Breast epithelium (tissue), 4 donors: ENCODE results near the gene CREBZF. TPM values are rescaled to one million over a fixed set of nuclear protein-coding genes. Genes with fewer than 3 reads are reported as not detected.
"Not testable (repeated sequence)": the region's sequence is repeated elsewhere in the genome, so short reads cannot be mapped to it uniquely, and the experiment has no call there.

Experiments
- DNase-seq, 2 donors: peaks; one replicate each; pipeline ENCODE4 v3.0.0-alpha.2; 2019; ENCODE audit warnings: low spot score in 2 of 2
- H3K27ac ChIP-seq, 2 donors: fragments of 200-600 bp; sonication (generic) in 1 of 2; one replicate each; pipeline ENCODE4 v1.5.1; 2016 to 2019; ENCODE audit warnings: mild to moderate bottlenecking in 1 of 2
- H3K27me3 ChIP-seq, 2 donors: fragments of 200-600 bp; sonication (generic) in 1 of 2; one replicate each; pipeline versions ENCODE4 v1.5.1 to v1.6.0; 2017 to 2019; ENCODE audit warnings: control low read depth in 1 of 2, mild to moderate bottlenecking in 1 of 2
- H3K36me3 ChIP-seq: fragments of 200-600 bp; one replicate; pipeline ENCODE4 v1.5.1; 2019
- H3K4me1 ChIP-seq, 2 donors: fragments of 200-600 bp; sonication (generic); one replicate each; pipeline ENCODE4 v1.5.1; 2016 to 2019; ENCODE audit warnings: control low read depth in 1 of 2
- H3K4me3 ChIP-seq, 3 donors: fragments of 200-600 bp; sonication (generic); 1 replicate in 2 of 3; 2 replicates in 1 of 3; pipeline ENCODE4 v1.5.1; 2016 to 2019; ENCODE audit warnings: mild to moderate bottlenecking in 3 of 3, moderate library complexity in 2 of 3
- H3K9me3 ChIP-seq, 2 donors: fragments of 200-600 bp; sonication (generic) in 1 of 2; one replicate each; pipeline ENCODE4 v1.5.1; 2016 to 2019; ENCODE audit warnings: control low read depth in 1 of 2
- POLR2A ChIP-seq: fragments of 450-650 bp; IDR thresholded peaks from one replicate; pipeline ENCODE4 v1.6.1; 2016; ENCODE audit warnings: antibody characterized with exemption, mild to moderate bottlenecking, moderate library complexity
- POLR2AphosphoS5 ChIP-seq, 3 donors: sonication (generic); formaldehyde crosslinking; IDR thresholded peaks; one replicate each; pipeline ENCODE4 v1.6.1; 2017; ENCODE audit warnings: antibody characterized with exemption in 3 of 3
- intact Hi-C: fragments of 100-400 bp; cut with DNase I; formaldehyde crosslinking; loops from one replicate; pipeline ENCODE4 v1.15.1; 2023; ENCODE audit warnings: low total_unique reads
- total RNA-seq, 3 donors: library from RNA; depleted of rRNA; stranded (reverse); fragments of >200 nt; gene quantifications; one replicate each; pipeline ENCODE4 v1.1.0, GENCODE V29; 2016
- TF ChIP-seq, protein P1 (sequence below), 3 donors: fragments of 450-650 bp; IDR thresholded peaks; one replicate each; pipeline ENCODE4 v1.5.1; 2016 to 2017; ENCODE audit warnings: antibody characterized with exemption in 3 of 3, mild to moderate bottlenecking in 3 of 3, moderate library complexity in 3 of 3

The CREBZF gene
- total RNA-seq, 3 donors from 2014 or later, result 49.6 to 120 (median 107) TPM

DNA sequence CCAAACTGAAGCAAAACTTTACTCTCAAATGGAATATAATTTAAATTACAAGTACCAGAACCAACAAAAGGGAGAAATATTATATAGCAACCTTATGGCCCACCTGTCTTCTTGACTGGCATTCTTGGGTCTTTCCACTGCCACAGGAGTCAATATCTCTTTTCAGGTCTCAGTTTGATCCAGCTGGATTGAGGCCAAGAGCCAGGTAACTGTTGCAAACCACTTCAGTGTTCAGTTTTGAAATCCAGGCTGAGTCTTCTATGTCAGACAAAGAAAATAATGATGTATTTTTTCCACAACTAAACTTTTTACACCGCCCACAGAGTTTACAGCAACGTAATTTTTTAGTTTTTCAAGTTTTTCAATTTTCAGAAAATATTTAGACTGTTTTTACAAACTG, 38.4 kb downstream of the CREBZF start:
- TF ChIP-seq, protein P1, sequence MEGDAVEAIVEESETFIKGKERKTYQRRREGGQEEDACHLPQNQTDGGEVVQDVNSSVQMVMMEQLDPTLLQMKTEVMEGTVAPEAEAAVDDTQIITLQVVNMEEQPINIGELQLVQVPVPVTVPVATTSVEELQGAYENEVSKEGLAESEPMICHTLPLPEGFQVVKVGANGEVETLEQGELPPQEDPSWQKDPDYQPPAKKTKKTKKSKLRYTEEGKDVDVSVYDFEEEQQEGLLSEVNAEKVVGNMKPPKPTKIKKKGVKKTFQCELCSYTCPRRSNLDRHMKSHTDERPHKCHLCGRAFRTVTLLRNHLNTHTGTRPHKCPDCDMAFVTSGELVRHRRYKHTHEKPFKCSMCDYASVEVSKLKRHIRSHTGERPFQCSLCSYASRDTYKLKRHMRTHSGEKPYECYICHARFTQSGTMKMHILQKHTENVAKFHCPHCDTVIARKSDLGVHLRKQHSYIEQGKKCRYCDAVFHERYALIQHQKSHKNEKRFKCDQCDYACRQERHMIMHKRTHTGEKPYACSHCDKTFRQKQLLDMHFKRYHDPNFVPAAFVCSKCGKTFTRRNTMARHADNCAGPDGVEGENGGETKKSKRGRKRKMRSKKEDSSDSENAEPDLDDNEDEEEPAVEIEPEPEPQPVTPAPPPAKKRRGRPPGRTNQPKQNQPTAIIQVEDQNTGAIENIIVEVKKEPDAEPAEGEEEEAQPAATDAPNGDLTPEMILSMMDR (IDR thresholded peaks at IDR 0.05), result no peak
- TF ChIP-seq POLR2AphosphoS5 (IDR thresholded peaks at IDR 0.05) (no peak), POLR2A (no peak)
- intact Hi-C loops, result no loop called here
- H3K4me1 ChIP-seq, result peaks cover 0 to 15% of the 10 kb centered on the region in 2 donors
- no peaks in the 10 kb centered on the region for H3K9me3 ChIP-seq
- no peak for DNase-seq
- peak overlapping the region; percentile 41 to 91 for H3K27ac ChIP-seq
- no peaks in the 10 kb centered on the region for H3K36me3 ChIP-seq
- H3K27me3 ChIP-seq, result no peaks in the 10 kb centered on the region
- peak overlapping the region; percentile 66 to 84 (median 82) for H3K4me3 ChIP-seq

DNA sequence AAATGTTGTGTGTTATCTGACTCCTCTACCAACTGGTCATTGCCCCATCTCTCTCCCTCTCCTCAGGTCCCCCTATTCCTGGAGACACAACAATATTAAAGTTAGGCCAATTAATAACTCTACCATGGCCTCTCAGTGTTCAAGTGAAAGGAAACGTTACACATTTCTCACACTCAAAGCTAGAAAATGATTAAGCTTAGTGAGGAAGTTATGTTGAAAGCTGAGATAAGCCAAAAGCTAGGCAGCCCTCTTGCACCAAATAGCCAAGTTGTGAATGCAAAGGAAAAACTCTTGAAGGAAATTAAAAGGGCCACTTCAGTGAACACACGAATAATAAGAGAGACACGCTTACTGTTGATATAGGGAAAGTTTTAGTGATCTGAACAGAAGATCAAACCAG, 44.7 kb downstream of the CREBZF start:
- intact Hi-C loops, result no loop called here
- no peaks in the 10 kb centered on the region for H3K4me1 ChIP-seq
- H3K27ac ChIP-seq, result no peak overlapping the region
- H3K36me3 ChIP-seq, result no peaks in the 10 kb centered on the region
- TF ChIP-seq POLR2A, result no peak
- TF ChIP-seq, protein P1 (IDR thresholded peaks at IDR 0.05), result no peak
- no peak for TF ChIP-seq POLR2AphosphoS5 (IDR thresholded peaks at IDR 0.05)
- H3K4me3 ChIP-seq, result no peak overlapping the region
- no peaks in the 10 kb centered on the region for H3K27me3 ChIP-seq
- H3K9me3 ChIP-seq, result no peaks in the 10 kb centered on the region
- no peak for DNase-seq

DNA sequence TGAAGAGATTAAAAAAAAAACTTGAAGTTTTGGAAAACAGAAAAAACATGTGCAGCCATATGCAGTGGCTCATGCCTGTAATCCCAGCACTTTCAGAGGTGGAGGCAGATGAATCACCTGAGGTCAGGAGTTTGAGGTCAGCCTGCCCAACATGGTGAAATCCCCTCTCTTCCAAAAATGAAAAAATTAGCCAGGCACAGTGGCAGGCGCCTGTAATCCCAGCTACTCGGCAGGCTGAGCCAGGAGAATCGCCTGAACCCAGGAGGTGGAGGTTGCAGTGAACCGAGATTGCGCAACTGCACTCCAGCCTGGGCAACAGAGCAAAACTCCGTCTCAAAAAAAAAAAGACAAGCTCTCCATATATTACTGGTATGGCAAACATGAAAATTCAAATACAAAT, 45.4 kb downstream of the CREBZF start:
- Histone ChIP-seq H3K9me3 (no peaks in the 10 kb centered on the region), H3K36me3 (no peaks in the 10 kb centered on the region), H3K4me1 (no peaks in the 10 kb centered on the region), H3K27ac (no peak overlapping the region), H3K4me3 (no peak overlapping the region), H3K27me3 (no peaks in the 10 kb centered on the region)
- DNase-seq, result no peak
- intact Hi-C loops, result no loop called here
- TF ChIP-seq POLR2AphosphoS5 (IDR thresholded peaks at IDR 0.05), result no peak
- TF ChIP-seq POLR2A, result no peak
- TF ChIP-seq, protein P1 (IDR thresholded peaks at IDR 0.05), result no peak

DNA sequence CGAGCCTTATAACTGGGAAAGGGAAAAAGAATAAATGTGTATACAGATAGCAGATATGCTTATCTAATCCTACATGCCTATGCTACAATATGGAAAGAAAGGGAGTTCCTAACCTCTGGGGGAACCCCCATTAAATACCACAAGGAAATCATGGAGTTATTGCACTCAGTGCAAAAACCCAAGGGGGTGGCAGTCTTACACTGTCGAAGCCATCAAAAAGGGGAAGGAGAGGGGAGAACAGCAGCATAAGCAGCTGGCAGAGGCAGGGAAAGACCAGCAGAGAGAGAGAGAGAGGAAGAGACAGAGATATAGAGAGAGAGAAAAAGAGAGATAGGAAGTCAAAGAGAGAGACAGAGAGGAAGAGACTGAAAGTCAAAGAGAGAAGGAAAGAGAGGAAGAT, 53.3 kb downstream of the CREBZF start:
- H3K9me3 ChIP-seq, intact Hi-C loops, H3K36me3 ChIP-seq, H3K4me1 ChIP-seq, H3K4me3 ChIP-seq, H3K27ac ChIP-seq, DNase-seq, H3K27me3 ChIP-seq: not testable (repeated sequence)

Other genes with a start within 250 kb of the CREBZF start
- gene DLG2, start 37.8 kb downstream of the CREBZF start, total RNA-seq, result 10 to 100 TPM in 1 of 3 donors, 1 to 10 TPM in 2; 4.3 to 12.3 (median 6.9) TPM
- 10 to 100 TPM; 41.1 to 50.5 (median 47.0) TPM for gene TMEM126B, start 36.5 kb downstream of the CREBZF start, total RNA-seq
- gene TMEM126A, start 17.2 kb downstream of the CREBZF start, total RNA-seq, result 10 to 100 TPM; 18.6 to 33.9 (median 23.9) TPM
- gene CCDC89, start 21.1 kb upstream of the CREBZF start, total RNA-seq, result 1 to 10 TPM; 1.6 to 2.6 (median 2.6) TPM
- 100 to 1,000 TPM in 2 of 3 donors, 10 to 100 TPM in 1; 10.1 to 189 (median 120) TPM for gene SYTL2, start 146.0 kb upstream of the CREBZF start, total RNA-seq
- under 1 TPM in 1 of 3 donors, not detected in 2; 0.33 TPM for gene CCDC83, start 190.3 kb upstream of the CREBZF start, total RNA-seq